BLaER1 treated with 17β-estradiol and CSF1 and Interleukin-3, amounts not matched to agents 10 nM and 100 nM (cell line): Measurements from ENCODE around the gene MALAT1.

Experiments
- H3K27ac ChIP-seq, 11 experiments: shearing (Covaris generic); formaldehyde crosslinking; 2 replicates each; pipeline ENCODE4 v1.8.1; 2022
- H3K27me3 ChIP-seq, 11 experiments: shearing (Covaris generic); formaldehyde crosslinking; 2 replicates each; pipeline ENCODE4 v1.8.1; 2022
- H3K36me3 ChIP-seq, 11 experiments: shearing (Covaris generic); formaldehyde crosslinking; 2 replicates each; pipeline ENCODE4 v1.8.1; 2022
- H3K4me1 ChIP-seq, 10 experiments: shearing (Covaris generic); formaldehyde crosslinking; 2 replicates each; pipeline ENCODE4 v1.8.1; 2022
- H3K4me2 ChIP-seq, 11 experiments: shearing (Covaris generic); formaldehyde crosslinking; 2 replicates each; pipeline ENCODE4 v1.8.1; 2022
- H3K4me3 ChIP-seq, 10 experiments: shearing (Covaris generic); formaldehyde crosslinking; 2 replicates each; pipeline ENCODE4 v1.8.1; 2022
- H3K9ac ChIP-seq, 11 experiments: shearing (Covaris generic); formaldehyde crosslinking; 2 replicates each; pipeline ENCODE4 v1.8.1; 2022
- H3K9me3 ChIP-seq, 11 experiments: shearing (Covaris generic); formaldehyde crosslinking; replicated peaks in 1 of 11; 2 replicates each; pipeline ENCODE4 v1.8.1; 2022
- H4K20me1 ChIP-seq, 11 experiments: shearing (Covaris generic); formaldehyde crosslinking; 2 replicates each; pipeline ENCODE4 v1.8.1; 2022
- Cebpa-rat ChIP-seq, 11 experiments: shearing (Covaris generic); IDR thresholded peaks; 2 replicates each; pipeline ENCODE4 v1.8.1; 2022

MALAT1 gene

GRCh38 chr11:65532388-65533064 lies 33.7 kb downstream of the MALAT1 start:
- H3K4me3 ChIP-seq: no peak overlapping the region
- peaks cover 73 to 97% (median 89%) of the 10 kb centered on the region in 11 experiments for H3K36me3 ChIP-seq
- peaks cover 0 to 85% (median 21%) of the 10 kb centered on the region in 11 experiments; a peak in 18 of 22 replicates for H4K20me1 ChIP-seq
- H3K27me3 ChIP-seq: no peaks in the 10 kb centered on the region
- no peaks in the 10 kb centered on the region for H3K9me3 ChIP-seq
- H3K4me1 ChIP-seq: peaks cover 15 to 35% (median 20%) of the 10 kb centered on the region in 10 experiments; a peak in 19 of 20 replicates
- no peak overlapping the region for H3K9ac ChIP-seq
- no peak overlapping the region for H3K27ac ChIP-seq
- H3K4me2 ChIP-seq: no peak overlapping the region
- no peak for TF ChIP-seq Cebpa-rat (IDR thresholded peaks at IDR 0.05)

GRCh38 chr11:65535102-65535501 lies 36.3 kb downstream of the MALAT1 start:
- no peak overlapping the region for H3K27ac ChIP-seq
- no peaks in the 10 kb centered on the region for H3K9me3 ChIP-seq
- no peak overlapping the region for H3K4me3 ChIP-seq
- H3K36me3 ChIP-seq: peaks cover 62 to 94% (median 86%) of the 10 kb centered on the region in 11 experiments
- no peak overlapping the region for H3K4me2 ChIP-seq
- no peak for TF ChIP-seq Cebpa-rat (IDR thresholded peaks at IDR 0.05)
- H3K9ac ChIP-seq: no peak overlapping the region; a peak in 1 of 22 replicates
- H3K27me3 ChIP-seq: no peaks in the 10 kb centered on the region
- H3K4me1 ChIP-seq: peaks cover 27 to 49% (median 34%) of the 10 kb centered on the region in 10 experiments
- H4K20me1 ChIP-seq: peaks cover 0 to 83% (median 33%) of the 10 kb centered on the region in 11 experiments; a peak in 18 of 22 replicates

- H3K4me2 ChIP-seq: peak overlapping the region in 6 of 11 experiments; percentile 12 to 99 (median 56); a peak in 8 of 22 replicates
- H3K27me3 ChIP-seq: no peaks in the 10 kb centered on the region
- H3K4me1 ChIP-seq: peaks cover 37 to 57% (median 42%) of the 10 kb centered on the region in 10 experiments
- peak overlapping the region in 3 of 11 experiments; percentile 25 to 34 (median 32); a peak in 6 of 22 replicates for H3K27ac ChIP-seq
- peaks cover 0 to 67% (median 24%) of the 10 kb centered on the region in 11 experiments; a peak in 17 of 22 replicates for H4K20me1 ChIP-seq
- H3K4me3 ChIP-seq: no peak overlapping the region
- peak overlapping the region in 8 of 11 experiments; percentile 2 to 54 (median 43); a peak in 11 of 22 replicates for H3K9ac ChIP-seq
- H3K36me3 ChIP-seq: peaks cover 47 to 78% (median 71%) of the 10 kb centered on the region in 11 experiments
- TF ChIP-seq Cebpa-rat (IDR thresholded peaks at IDR 0.05): no peak
- H3K9me3 ChIP-seq: no peaks in the 10 kb centered on the region
Observed at GRCh38 chr11:65536412-65537295, 37.8 kb downstream of the MALAT1 start.

GRCh38 chr11:65537296-65537597 lies 38.4 kb downstream of the MALAT1 start:
- Histone ChIP-seq H3K9me3 (no peaks in the 10 kb centered on the region), H3K4me3 (no peak overlapping the region), H3K36me3 (peaks cover 41 to 72% (median 65%) of the 10 kb centered on the region in 11 experiments), H3K27ac (peak overlapping the region in 3 of 11 experiments; percentile 23 to 34 (median 25); a peak in 4 of 22 replicates), H3K27me3 (no peaks in the 10 kb centered on the region), H3K4me2 (peak overlapping the region in 9 of 11 experiments; percentile 11 to 99 (median 26); a peak in 12 of 22 replicates), H3K9ac (peak overlapping the region in 9 of 11 experiments; percentile 2 to 54 (median 35); a peak in 12 of 22 replicates), H3K4me1 (peaks cover 42 to 63% (median 48%) of the 10 kb centered on the region in 10 experiments), H4K20me1 (peaks cover 0 to 65% (median 24%) of the 10 kb centered on the region in 11 experiments; a peak in 17 of 22 replicates)
- TF ChIP-seq Cebpa-rat (IDR thresholded peaks at IDR 0.05): no peak

GRCh38 chr11:65537620-65538231 lies 38.9 kb downstream of the MALAT1 start:
- TF ChIP-seq Cebpa-rat (IDR thresholded peaks at IDR 0.05): no peak
- Histone ChIP-seq H3K36me3 (peaks cover 36 to 69% (median 60%) of the 10 kb centered on the region in 11 experiments), H3K4me2 (peak overlapping the region in 10 of 11 experiments; percentile 11 to 99 (median 26); a peak in 13 of 22 replicates), H3K9ac (peak overlapping the region in 9 of 11 experiments; percentile 2 to 54 (median 46); a peak in 13 of 22 replicates), H4K20me1 (peaks cover 0 to 61% (median 24%) of the 10 kb centered on the region in 11 experiments; a peak in 17 of 22 replicates), H3K4me3 (no peak overlapping the region), H3K27ac (peak overlapping the region in 3 of 11 experiments; percentile 23 to 34 (median 25); a peak in 5 of 22 replicates), H3K27me3 (no peaks in the 10 kb centered on the region), H3K4me1 (peaks cover 46 to 68% (median 49%) of the 10 kb centered on the region in 10 experiments), H3K9me3 (no peaks in the 10 kb centered on the region)

GRCh38 chr11:65538232-65538914 lies 39.5 kb downstream of the MALAT1 start:
- Histone ChIP-seq H3K36me3 (peaks cover 30 to 66% (median 53%) of the 10 kb centered on the region in 11 experiments), H3K4me3 (no peak overlapping the region), H3K4me2 (peak overlapping the region in 10 of 11 experiments; percentile 5 to 100 (median 94); a peak in 8 of 22 replicates), H3K27me3 (no peaks in the 10 kb centered on the region), H4K20me1 (peaks cover 0 to 58% (median 24%) of the 10 kb centered on the region in 11 experiments; a peak in 17 of 22 replicates), H3K9ac (peak overlapping the region in 7 of 11 experiments; percentile 5 to 54 (median 35); a peak in 7 of 22 replicates), H3K9me3 (no peaks in the 10 kb centered on the region), H3K27ac (peak overlapping the region in 2 of 11 experiments; percentile 23 to 34; a peak in 4 of 22 replicates), H3K4me1 (peaks cover 49 to 68% (median 54%) of the 10 kb centered on the region in 10 experiments)
- no peak for TF ChIP-seq Cebpa-rat (IDR thresholded peaks at IDR 0.05)

- no peak for TF ChIP-seq Cebpa-rat (IDR thresholded peaks at IDR 0.05)
- peak overlapping the region; percentile 91 to 100 (median 97) for H3K4me2 ChIP-seq
- no peaks in the 10 kb centered on the region for H3K9me3 ChIP-seq
- H3K27ac ChIP-seq: peak overlapping the region; percentile 58 to 94 (median 73); a peak in 21 of 22 replicates
- no peaks in the 10 kb centered on the region for H3K27me3 ChIP-seq
- peak overlapping the region; percentile 49 to 75 (median 64) for H3K4me3 ChIP-seq
- peaks cover 54 to 72% (median 62%) of the 10 kb centered on the region in 10 experiments for H3K4me1 ChIP-seq
- H4K20me1 ChIP-seq: peaks cover 0 to 57% (median 24%) of the 10 kb centered on the region in 11 experiments; a peak in 17 of 22 replicates
- H3K9ac ChIP-seq: peak overlapping the region; percentile 66 to 93 (median 83)
- peaks cover 26 to 62% (median 49%) of the 10 kb centered on the region in 11 experiments for H3K36me3 ChIP-seq
Observed at GRCh38 chr11:65538915-65539743, 40.3 kb downstream of the MALAT1 start.
